ENCODE measurements around the gene CCL27.

The CCL27 gene, protein sequence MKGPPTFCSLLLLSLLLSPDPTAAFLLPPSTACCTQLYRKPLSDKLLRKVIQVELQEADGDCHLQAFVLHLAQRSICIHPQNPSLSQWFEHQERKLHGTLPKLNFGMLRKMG

DNA sequence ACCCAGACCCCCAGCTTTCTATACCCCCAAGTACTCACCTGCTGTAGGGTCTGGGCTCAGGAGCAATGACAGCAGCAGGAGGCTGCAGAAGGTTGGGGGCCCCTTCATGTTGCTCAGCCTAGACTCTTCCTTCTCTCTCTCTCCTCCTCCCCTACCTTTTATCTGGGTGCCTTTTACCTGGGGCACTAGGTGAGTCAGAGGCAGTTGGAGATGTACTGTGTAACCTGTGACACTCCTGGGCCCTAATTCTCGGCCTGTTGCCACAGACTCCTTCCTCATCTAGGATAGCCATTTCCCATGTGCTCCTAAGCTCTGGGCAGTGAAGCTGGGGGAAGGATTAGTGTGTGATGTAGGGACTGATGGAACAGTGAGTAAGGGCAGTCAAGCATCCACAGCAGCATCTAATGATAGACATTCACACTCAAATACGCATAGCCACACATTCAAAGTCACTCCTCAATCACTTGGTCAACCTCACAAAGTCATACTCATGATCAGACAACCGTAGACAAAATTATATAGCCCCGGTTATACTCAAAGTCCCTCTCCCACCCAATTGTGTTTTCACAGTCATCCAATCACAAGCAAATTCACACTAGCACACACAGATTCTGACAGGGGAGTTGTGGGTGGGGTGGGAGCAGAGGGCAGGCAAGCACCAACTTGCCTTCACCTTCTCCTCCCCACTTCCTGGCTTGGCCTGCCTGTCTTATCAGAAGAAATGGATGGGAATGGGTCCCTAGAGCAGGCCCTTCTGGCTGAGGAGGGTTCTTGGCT is at the start of gene CCL27:
Gene CCL27, minus strand, starts transcription at position 132 of the 777 bp plus-strand sequence. Its CDS starts 24 bp downstream, at position 108.
- peak; percentile 43 for DNase-seq

DNA sequence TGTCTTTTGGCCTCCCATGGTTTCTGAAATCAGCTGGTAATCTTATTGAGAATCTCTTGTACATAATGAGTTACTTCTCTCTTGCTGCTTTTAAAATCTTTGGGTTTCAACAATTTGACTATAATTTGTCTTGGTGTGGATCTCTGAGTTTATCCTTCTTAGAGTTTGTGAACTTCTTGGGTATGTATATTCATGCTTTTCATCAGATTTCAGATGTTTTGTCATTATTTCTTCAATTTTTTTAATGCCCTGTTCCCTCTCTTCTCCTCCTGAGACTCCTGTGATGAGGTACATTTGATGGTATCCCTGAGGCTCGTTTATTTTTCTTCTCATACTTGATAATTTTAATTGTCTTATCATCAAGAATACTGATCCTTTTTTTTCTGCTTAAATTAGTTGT is 49.7 kb upstream of the CCL27 start:
- DNase-seq = no peak

- DNase-seq = no peak
Observed at GRCh38 chr9:34710023-34710422, 47.6 kb upstream of the CCL27 start, which contains the start of gene CCL21. TSS of gene CCL21 (minus strand) at chr9:34710136. CDS start at chr9:34710066, 70 bp downstream.

GRCh38 chr9:34709196-34709978 is 46.9 kb upstream of the CCL27 start:
- no peak for DNase-seq

DNA sequence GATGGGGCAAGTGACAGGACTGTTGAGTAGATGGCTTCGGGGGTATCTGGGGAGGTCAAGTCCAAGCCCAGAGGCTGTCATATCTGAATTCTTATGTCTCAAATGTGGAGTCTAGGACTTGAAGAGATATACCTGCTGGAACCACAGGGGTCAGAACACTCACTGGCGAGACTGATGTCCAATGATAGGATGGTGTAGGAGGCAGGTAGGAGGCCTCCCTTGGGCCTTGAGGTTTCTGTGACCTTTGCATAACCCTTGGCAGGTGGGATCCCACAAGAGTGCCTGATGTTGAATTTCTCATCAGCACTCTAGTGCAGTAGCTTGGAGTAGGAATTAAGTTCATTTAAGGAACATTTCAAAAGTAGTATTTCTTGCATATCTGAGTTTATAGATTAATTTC is 44.7 kb upstream of the CCL27 start:
- DNase-seq = no peak

- DNase-seq = peak; percentile 18
Observed at GRCh38 chr9:34701769-34702736, 39.6 kb upstream of the CCL27 start.

- DNase-seq = no peak
Observed at GRCh38 chr9:34701023-34701768, 38.7 kb upstream of the CCL27 start.

DNA sequence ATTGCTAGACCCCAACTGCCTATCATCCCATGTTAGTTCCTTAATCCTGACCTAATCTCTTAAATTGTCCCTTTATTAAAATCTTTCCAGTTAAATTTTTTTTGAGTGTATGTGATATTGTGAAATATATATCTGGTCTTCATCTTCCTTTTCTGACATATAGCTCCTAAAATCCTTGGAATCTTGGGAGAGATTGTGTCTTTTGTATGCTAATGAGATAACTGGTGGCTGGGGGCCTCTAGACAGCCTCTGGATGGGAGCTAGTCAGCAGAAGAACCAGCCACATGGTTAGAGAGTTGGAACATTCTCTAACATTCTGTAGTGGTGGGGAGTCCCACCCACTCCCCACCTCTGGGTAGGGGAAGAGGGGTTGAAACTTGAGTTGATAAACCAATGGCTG is 32.4 kb upstream of the CCL27 start:
- DNase-seq = no peak

GRCh38 chr9:34693560-34693959 is 31.1 kb upstream of the CCL27 start:
- DNase-seq = no peak

GRCh38 chr9:34691936-34692315 is 29.5 kb upstream of the CCL27 start:
- no peak for DNase-seq

DNA sequence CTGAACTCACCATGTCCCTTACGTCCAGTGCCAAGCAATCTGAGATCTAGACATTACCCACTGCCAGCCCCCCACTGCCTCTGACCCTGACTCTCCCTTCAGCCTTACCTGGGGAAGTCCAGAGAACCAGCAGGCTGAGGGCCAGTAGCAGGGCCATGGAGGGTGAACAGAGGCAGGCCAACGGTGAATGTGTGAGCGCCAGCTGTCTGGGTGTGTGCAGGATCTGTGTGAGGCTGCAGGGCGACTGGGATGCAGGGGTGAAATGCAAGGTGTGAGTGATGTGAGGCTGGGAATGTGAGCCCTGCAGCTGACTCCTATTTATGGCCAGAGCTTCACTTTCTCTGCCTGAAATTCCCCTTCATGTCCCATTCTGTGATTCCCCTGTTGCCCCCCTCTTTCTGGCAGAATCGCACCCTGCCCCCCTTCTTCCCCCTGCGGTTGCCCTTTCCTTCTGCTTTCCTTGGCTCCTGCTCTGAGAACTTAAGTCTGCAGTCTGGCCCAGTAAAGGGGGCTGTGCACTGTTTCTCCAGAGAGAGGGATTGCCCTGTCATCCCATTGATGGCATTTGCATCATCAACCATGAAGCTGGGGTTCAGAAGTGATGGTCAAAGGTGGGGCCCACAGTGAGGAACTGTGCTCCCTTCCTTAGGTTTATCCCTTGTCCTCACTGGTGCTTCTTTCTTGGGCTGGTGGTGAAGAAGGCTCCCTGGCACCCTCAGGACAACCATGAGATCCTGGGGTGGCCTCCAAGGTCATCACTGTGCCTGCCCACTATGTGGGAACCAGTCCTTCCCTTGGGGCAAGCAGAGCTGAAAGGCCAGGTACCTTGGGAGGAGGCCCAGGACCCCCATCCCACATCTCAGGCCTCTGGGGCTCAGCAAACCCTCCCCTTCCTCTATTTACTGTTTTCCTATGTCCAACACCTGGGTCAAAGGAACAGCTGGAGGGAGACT is 28.8 kb upstream of the CCL27 start, which contains the start of gene CCL19:
Gene CCL19, minus strand, starts transcription at position 294 of the 953 bp plus-strand sequence. Its CDS starts 137 bp downstream, at position 157.
- DNase-seq = no peak

- no peak for DNase-seq
Observed at GRCh38 chr9:34689512-34689911, 27.1 kb upstream of the CCL27 start.

- DNase-seq = no peak
Observed at GRCh38 chr9:34689116-34689470, 26.6 kb upstream of the CCL27 start.

DNA sequence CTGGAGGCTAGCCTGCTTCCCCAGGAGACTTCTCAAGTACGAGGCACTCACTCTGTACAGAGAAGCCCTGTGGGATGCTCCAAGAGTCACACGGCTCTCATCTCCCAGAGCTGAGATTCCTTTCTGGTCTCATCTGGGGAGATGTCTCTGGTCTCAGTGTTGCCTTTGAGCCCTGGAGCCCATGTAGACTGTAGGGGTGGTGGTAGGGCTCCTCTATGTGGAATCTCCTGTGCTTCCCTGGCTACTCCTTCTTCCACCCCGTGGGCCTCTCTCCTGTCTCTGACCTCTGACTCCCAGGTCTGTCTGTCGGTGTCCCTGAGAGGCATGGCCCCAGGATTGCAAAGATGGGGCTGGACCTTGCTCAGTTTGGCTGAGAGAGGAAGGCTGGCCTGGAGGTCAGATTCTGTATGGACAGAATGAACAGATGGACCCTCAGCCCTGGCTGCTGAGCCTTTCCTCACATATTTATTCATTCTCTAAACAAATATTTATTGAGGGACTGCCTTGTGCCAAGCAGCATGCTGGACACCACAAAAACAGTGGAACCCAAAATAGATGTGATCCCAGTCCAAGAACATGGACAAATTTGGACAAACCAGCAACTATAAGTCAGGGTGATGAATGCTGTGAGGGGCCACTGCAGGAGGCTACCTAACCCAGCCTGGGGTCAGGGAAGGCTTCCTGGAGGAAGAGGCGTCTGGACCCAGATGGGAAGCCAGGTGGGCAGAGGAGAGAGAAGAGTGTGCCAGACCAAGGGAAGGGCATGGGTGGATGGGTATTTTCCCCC is 26.1 kb upstream of the CCL27 start:
- no peak for DNase-seq

DNA sequence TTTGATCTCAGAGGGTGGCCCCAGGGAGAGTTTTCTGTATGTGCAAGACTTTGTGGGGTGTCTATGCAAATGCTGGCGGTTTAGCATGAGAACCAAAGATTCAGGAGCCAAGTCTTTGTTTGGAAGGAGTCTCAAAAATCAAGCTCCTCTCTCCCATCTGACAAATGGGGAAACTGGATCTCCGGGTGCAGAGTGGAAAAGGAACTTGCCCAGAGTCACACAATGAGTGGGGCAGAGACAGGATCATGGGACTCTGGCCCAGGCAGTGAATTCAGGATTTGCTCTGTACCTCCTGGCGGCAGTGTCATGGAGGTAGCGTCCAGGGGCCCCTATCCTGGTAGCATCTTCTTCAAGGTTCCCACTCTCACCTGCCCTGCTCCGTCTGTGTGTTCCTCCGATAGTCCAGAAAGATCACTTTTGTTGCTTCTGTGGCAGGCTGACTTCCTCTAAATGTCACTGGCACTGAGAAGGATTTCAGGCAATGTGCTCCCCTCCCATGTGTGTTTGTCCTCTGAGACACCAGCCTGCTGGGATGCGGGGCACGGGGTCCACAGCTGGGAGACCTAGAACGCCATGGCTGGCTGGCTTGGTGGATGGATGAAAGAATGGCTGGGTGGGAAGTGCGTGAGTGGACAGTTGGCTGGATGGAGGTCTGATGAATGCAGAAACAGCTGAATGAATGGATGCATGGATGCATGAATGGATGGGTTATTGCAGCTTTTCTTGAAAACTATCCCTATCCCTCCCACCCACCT is 25.0 kb upstream of the CCL27 start:
- no peak for DNase-seq

- DNase-seq = no peak
Observed at GRCh38 chr9:34686732-34687131, 24.3 kb upstream of the CCL27 start.

DNA sequence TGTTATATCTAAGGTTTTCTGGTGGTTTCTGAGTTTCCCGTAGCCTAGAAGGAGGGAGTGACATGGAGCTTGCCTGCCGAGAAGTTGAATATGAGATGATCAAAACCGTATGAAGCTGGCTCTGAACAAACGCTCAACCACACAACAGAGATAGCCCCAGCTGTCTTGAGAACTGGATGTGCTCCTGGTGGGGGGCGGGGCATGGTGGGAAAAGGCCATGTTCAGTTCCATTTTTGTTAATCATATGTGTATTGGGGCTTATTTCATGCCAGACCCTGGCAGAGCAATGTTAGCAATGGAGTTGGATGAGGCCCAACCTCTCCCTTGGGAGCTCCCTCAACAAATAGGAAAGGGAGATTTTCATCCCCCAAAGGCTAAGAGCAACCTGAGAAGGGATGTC is 23.8 kb upstream of the CCL27 start:
- no peak for DNase-seq

GRCh38 chr9:34685591-34685990 is 23.1 kb upstream of the CCL27 start:
- no peak for DNase-seq

- no peak for DNase-seq
Observed at GRCh38 chr9:34684816-34685215, 22.4 kb upstream of the CCL27 start.

Measured in NCI-H82 (cell line).